ENCODE results near the gene TOMM7. TPM values are rescaled to one million over a fixed set of nuclear protein-coding genes. Genes with fewer than 3 reads are reported as not detected.

The TOMM7 gene
- total and polyA plus RNA-seq, 10 of the 15 experiments (the other 5 are each of a cell fraction or from before 2014, with no cell fraction given): 151 to 1,497 (median 322) TPM

- SMC1A ChIA-PET (ENCODE audit: uncharacterized antibody, unreplicated experiment): no interaction called here
- no peaks in the 10 kb centered on the region for H3K4me1 ChIP-seq (ENCODE audit: control insufficient read depth, insufficient read depth, low read length)
- TF ChIP-seq GATAD2B (conservative IDR thresholded peaks at IDR 0.05; ENCODE audit: low read depth) (no peak), CTCF (IDR thresholded peaks at IDR 0.05 in 2 of 3, conservative IDR thresholded peaks at IDR 0.05 in 1 of 3; ENCODE audit: control insufficient read depth in 2 of 3, extremely low read depth in 1 of 3, insufficient read depth in 1 of 3, low read depth in 3 of 3, low read length in 3 of 3) (no peak), NR2F1 (conservative IDR thresholded peaks at IDR 0.05) (no peak), POLR2AphosphoS5 (IDR thresholded peaks at IDR 0.05; ENCODE audit: low read length) (no peak), ZNF622 (IDR thresholded peaks at IDR 0.05) (no peak), HDAC6 (IDR thresholded peaks at IDR 0.05; ENCODE audit: unreplicated experiment) (no peak), KDM1A (IDR thresholded peaks at IDR 0.05; ENCODE audit: borderline replicate concordance) (no peak)
- TF ChIP-seq, protein P1, sequence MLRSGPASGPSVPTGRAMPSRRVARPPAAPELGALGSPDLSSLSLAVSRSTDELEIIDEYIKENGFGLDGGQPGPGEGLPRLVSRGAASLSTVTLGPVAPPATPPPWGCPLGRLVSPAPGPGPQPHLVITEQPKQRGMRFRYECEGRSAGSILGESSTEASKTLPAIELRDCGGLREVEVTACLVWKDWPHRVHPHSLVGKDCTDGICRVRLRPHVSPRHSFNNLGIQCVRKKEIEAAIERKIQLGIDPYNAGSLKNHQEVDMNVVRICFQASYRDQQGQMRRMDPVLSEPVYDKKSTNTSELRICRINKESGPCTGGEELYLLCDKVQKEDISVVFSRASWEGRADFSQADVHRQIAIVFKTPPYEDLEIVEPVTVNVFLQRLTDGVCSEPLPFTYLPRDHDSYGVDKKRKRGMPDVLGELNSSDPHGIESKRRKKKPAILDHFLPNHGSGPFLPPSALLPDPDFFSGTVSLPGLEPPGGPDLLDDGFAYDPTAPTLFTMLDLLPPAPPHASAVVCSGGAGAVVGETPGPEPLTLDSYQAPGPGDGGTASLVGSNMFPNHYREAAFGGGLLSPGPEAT (IDR thresholded peaks at IDR 0.05; ENCODE audit: low read depth): no peak
- H3K9ac ChIP-seq (ENCODE audit: control insufficient read depth, insufficient read depth, low read length): no peak overlapping the region
- no TSS peak for BruUV-seq (replicated peaks)
- no peak overlapping the region for H3K4me3 ChIP-seq
- H3K36me3 ChIP-seq (ENCODE audit: control insufficient read depth in 2 of 2, insufficient read depth in 2 of 2, low read length in 1 of 2): no peaks in the 10 kb centered on the region
- H3K27ac ChIP-seq (ENCODE audit: control insufficient read depth, insufficient read depth): no peak overlapping the region
- no peaks in the 10 kb centered on the region for H3K27me3 ChIP-seq (replicated peaks in 1 of 2; ENCODE audit: control insufficient read depth in 2 of 2, insufficient read depth in 2 of 2, low read length in 1 of 2)
- no peaks in the 10 kb centered on the region for H3K79me2 ChIP-seq (ENCODE audit: control insufficient read depth, insufficient read depth, low read length)
- WGBS (ENCODE audit: insufficient coverage, insufficient replicate concordance, low lambda C conversion rate, missing lambda C conversion rate): 42% methylated on average over 1 of the region's 1 CpG
- H3K4me2 ChIP-seq (ENCODE audit: control insufficient read depth, insufficient read depth): no peak overlapping the region
- RAD21 ChIA-PET (ENCODE audit: unreplicated experiment): no interaction called here
- no peak for ATAC-seq
- CTCF ChIA-PET: interaction anchor here (1.3 kb wide), 1 partner anchor 10 kb away, joined by 3 read pairs; no protein-coding TSS in a partner anchor
- no peaks in the 10 kb centered on the region for H4K20me1 ChIP-seq (ENCODE audit: control insufficient read depth, insufficient read depth)
- intact Hi-C loops (cut with micrococcal nuclease; ENCODE audit: unreplicated experiment) (no loop called here), in situ Hi-C loops (cut with MboI) (no loop called here)
- FAIRE-seq: no peak
- POLR2A ChIA-PET: interaction anchor here (0.7 kb wide), 1 partner anchor 1437 kb away, joined by 5 read pairs; no protein-coding TSS in a partner anchor
- no peaks in the 10 kb centered on the region for H3K9me3 ChIP-seq (replicated peaks; ENCODE audit: control insufficient read depth, insufficient read depth, low read length)
- H2AFZ ChIP-seq (ENCODE audit: control insufficient read depth, low read depth, low read length): no peak overlapping the region
- DNase-seq (ENCODE audit: low read depth, low spot score): no peak
Measured at GRCh38 chr7:22771194-22771871, 51.3 kb downstream of the TOMM7 start.
